Panc1 (cell line): ENCODE measurements around the gene SREBF2. TPM values are rescaled to one million over a fixed set of nuclear protein-coding genes. Genes with fewer than 3 reads are reported as not detected.
"Not testable (repeated sequence)": the region's sequence is repeated elsewhere in the genome, so short reads cannot be mapped to it uniquely, and the experiment has no call there.

Source experiments
- ATAC-seq: fragments of 200-7000 bp; cut with Tn5 transposase; 2 replicates; pipeline ENCODE4 v1.9.1; 2020; ENCODE audit warnings: mild to moderate bottlenecking, moderate library complexity
- BruUV-seq: library from RNA; stranded (reverse); fragments of 400-500 nt; replicated peaks from 2 replicates; lab custom pipeline; 2021; lab: Mats Ljungman, UMichigan
- CTCF ChIA-PET: fragments of 300-600 bp; sonication (Branson Sonifier 250); formaldehyde crosslinking; loops from one replicate; lab custom pipeline; 2022; ENCODE audit warnings: antibody characterized with exemption; lab: Charles Lee
- POLR2A ChIA-PET: fragments of 300-600 bp; sonication (Branson Sonifier 250); formaldehyde crosslinking; loops from one replicate; lab custom pipeline; 2022; ENCODE audit warnings: antibody characterized with exemption; lab: Charles Lee
- DNase-seq: peaks from one replicate; pipeline ENCODE4 v3.0.0-alpha.2; 2010; ENCODE audit warnings: low read depth, low spot score
- H3K27ac ChIP-seq: 2 replicates; pipeline ENCODE4 v1.5.1; 2011; ENCODE audit warnings: mild to moderate bottlenecking, low read length, inconsistent platforms
- H3K27me3 ChIP-seq: fragments of 200-500 bp; sonication (Bioruptor generic); 2 replicates; pipeline ENCODE4 v1.6.0; 2014; ENCODE audit warnings: low read length, inconsistent platforms; ENCODE audit not compliant: control insufficient read depth, insufficient read depth
- H3K36me3 ChIP-seq: fragments of 200-500 bp; sonication (Bioruptor generic); 2 replicates; pipeline ENCODE4 v1.5.1; 2014; ENCODE audit warnings: inconsistent platforms, mild to moderate bottlenecking, low read length, moderate library complexity; ENCODE audit not compliant: control insufficient read depth, insufficient read depth
- H3K4me1 ChIP-seq: 2 replicates; pipeline ENCODE4 v1.5.1; 2011; ENCODE audit warnings: inconsistent platforms, mild to moderate bottlenecking, low read length, moderate library complexity; ENCODE audit not compliant: control insufficient read depth, insufficient read depth
- H3K4me3 ChIP-seq, 2 experiments: 2 replicates each; pipeline ENCODE4 v1.5.1; 2011 to 2012; ENCODE audit warnings: low read depth in 2 of 2, low read length in 2 of 2, mild to moderate bottlenecking in 2 of 2, inconsistent platforms in 1 of 2, moderate library complexity in 1 of 2
- H3K9me3 ChIP-seq: fragments of 200-500 bp; sonication (Bioruptor generic); 2 replicates; pipeline ENCODE4 v1.5.1; 2014; ENCODE audit warnings: low read depth, mild to moderate bottlenecking, inconsistent platforms, low read length, moderate library complexity; ENCODE audit not compliant: control insufficient read depth, insufficient read depth
- POLR2AphosphoS5 ChIP-seq: IDR thresholded peaks from 2 replicates; pipeline ENCODE4 v1.6.1; 2012; ENCODE audit warnings: mild to moderate bottlenecking, low read depth, low read length, moderate library complexity
- REST ChIP-seq, 2 experiments: IDR thresholded peaks; 2 replicates each; pipeline ENCODE4 v1.6.1; 2011 to 2012; ENCODE audit warnings: low read depth in 2 of 2, control low read depth in 1 of 2, low read length in 1 of 2, mild to moderate bottlenecking in 1 of 2, moderate library complexity in 1 of 2; ENCODE audit not compliant: insufficient read depth in 1 of 2
- SIN3A ChIP-seq: IDR thresholded peaks from 2 replicates; pipeline ENCODE4 v1.6.1; 2012; ENCODE audit warnings: low read depth, mild to moderate bottlenecking, low read length, moderate library complexity, borderline replicate concordance; ENCODE audit not compliant: insufficient read depth
- TCF7L2 ChIP-seq: IDR thresholded peaks from 2 replicates; pipeline ENCODE4 v1.6.1; 2011; ENCODE audit warnings: mild to moderate bottlenecking, low read depth, low read length, inconsistent platforms
- in situ Hi-C: cut with HindIII; loops from 2 replicates; pipeline ENCODE4 v1.10.0; 2016; ENCODE audit warnings: low sequenced_read_pairs, low pct_unique_long_range_greater_than_20kb
- intact Hi-C: fragments of 100-400 bp; cut with micrococcal nuclease; formaldehyde crosslinking; loops from one replicate; pipeline ENCODE4 v1.10.0; 2022; ENCODE audit not compliant: unreplicated experiment
- total RNA-seq: library from RNA; stranded (reverse); gene quantifications from one replicate; pipeline ENCODE4 v1.2.1, GENCODE V29; 2021; ENCODE audit not compliant: unreplicated experiment
- TF ChIP-seq, protein P1 (sequence below): fragments of 450-650 bp; IDR thresholded peaks from 2 replicates; pipeline ENCODE4 v1.5.1; 2017; ENCODE audit warnings: mild to moderate bottlenecking

SREBF2 gene
- total RNA-seq, 1 experiment from 2014 or later, result 73.0 TPM

- ATAC-seq (no peak), DNase-seq (no peak)
- peak overlapping the region; percentile 69 to 82 for H3K4me3 ChIP-seq
- peak overlapping the region; percentile 86 for H3K27ac ChIP-seq
- ChIA-PET POLR2A (interaction anchor here (0.6 to 0.7 kb wide), 2 partner anchors 57 to 148 kb away, joined by 3 to 11 read pairs; no protein-coding TSS in a partner anchor), CTCF (no interaction called here)
- no peaks in the 10 kb centered on the region for H3K9me3 ChIP-seq
- TF ChIP-seq REST (IDR thresholded peaks at IDR 0.05; ENCODE audit: insufficient read depth in 1 of 2, low read depth in 2 of 2, low read length in 1 of 2) (no peak), TCF7L2 (no peak), POLR2AphosphoS5 (no peak), SIN3A (no peak)
- TF ChIP-seq, protein P1, sequence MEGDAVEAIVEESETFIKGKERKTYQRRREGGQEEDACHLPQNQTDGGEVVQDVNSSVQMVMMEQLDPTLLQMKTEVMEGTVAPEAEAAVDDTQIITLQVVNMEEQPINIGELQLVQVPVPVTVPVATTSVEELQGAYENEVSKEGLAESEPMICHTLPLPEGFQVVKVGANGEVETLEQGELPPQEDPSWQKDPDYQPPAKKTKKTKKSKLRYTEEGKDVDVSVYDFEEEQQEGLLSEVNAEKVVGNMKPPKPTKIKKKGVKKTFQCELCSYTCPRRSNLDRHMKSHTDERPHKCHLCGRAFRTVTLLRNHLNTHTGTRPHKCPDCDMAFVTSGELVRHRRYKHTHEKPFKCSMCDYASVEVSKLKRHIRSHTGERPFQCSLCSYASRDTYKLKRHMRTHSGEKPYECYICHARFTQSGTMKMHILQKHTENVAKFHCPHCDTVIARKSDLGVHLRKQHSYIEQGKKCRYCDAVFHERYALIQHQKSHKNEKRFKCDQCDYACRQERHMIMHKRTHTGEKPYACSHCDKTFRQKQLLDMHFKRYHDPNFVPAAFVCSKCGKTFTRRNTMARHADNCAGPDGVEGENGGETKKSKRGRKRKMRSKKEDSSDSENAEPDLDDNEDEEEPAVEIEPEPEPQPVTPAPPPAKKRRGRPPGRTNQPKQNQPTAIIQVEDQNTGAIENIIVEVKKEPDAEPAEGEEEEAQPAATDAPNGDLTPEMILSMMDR, result no peak
- H3K4me1 ChIP-seq, result peaks cover 9% of the 10 kb centered on the region
- H3K36me3 ChIP-seq, result peaks cover 7% of the 10 kb centered on the region
- H3K27me3 ChIP-seq, result no peaks in the 10 kb centered on the region
- in situ Hi-C loops (no loop called here), intact Hi-C loops (no loop called here)
- TSS peak; percentile 87 for BruUV-seq
Observed at GRCh38 chr22:41948142-41948541, 115.2 kb downstream of the SREBF2 start.

GRCh38 chr22:41948928-41949296 is 116.0 kb downstream of the SREBF2 start:
- in situ Hi-C loops, BruUV-seq, CTCF ChIA-PET, H3K9me3 ChIP-seq, H3K36me3 ChIP-seq, H3K4me1 ChIP-seq, H3K27me3 ChIP-seq, H3K27ac ChIP-seq, ATAC-seq, H3K4me3 ChIP-seq, DNase-seq, POLR2A ChIA-PET, intact Hi-C loops: not testable (repeated sequence)

- CTCF ChIA-PET, result interaction anchor here (0.6 kb wide), 1 partner anchor 152 kb away, joined by 3 read pairs; no protein-coding TSS in a partner anchor
- no peaks in the 10 kb centered on the region for H3K27me3 ChIP-seq
- no peak overlapping the region for H3K4me3 ChIP-seq
- POLR2A ChIA-PET, result interaction anchor here (0.6 kb wide), 1 partner anchor 1202 kb away, joined by 9 read pairs; the partner anchor contains the start of gene TSPO
- H3K27ac ChIP-seq, result no peak overlapping the region
- in situ Hi-C loops, result no loop called here
- DNase-seq (no peak), ATAC-seq (no peak)
- TF ChIP-seq REST (IDR thresholded peaks at IDR 0.05; ENCODE audit: insufficient read depth in 1 of 2, low read depth in 2 of 2, low read length in 1 of 2) (no peak), POLR2AphosphoS5 (no peak), TCF7L2 (no peak), SIN3A (no peak)
- TF ChIP-seq, protein P1, result no peak
- H3K4me1 ChIP-seq, result peaks cover 9% of the 10 kb centered on the region
- no TSS peak for BruUV-seq
- intact Hi-C loops, result no loop called here
- H3K36me3 ChIP-seq, result peaks cover 7% of the 10 kb centered on the region
- H3K9me3 ChIP-seq, result no peaks in the 10 kb centered on the region
Observed at GRCh38 chr22:41949297-41949965, 116.5 kb downstream of the SREBF2 start.
